Astrocyte (in vitro differentiated cells and primary cell): ENCODE results near the gene LINC00237. TPM values are rescaled to one million over a fixed set of nuclear protein-coding genes. Genes with fewer than 3 reads are reported as not detected.

Experiments
- DNase-seq: peaks from one replicate; pipeline ENCODE4 v3.0.0-alpha.2; 2010; ENCODE audit warnings: low read depth
- FAIRE-seq: peaks from 2 replicates; lab custom pipeline; 2011; peaks lifted over from hg19 to GRCh38; lab: Jason Lieb, UNC
- H2AFZ ChIP-seq: 2 replicates; pipeline ENCODE4 v1.6.0; 2012; ENCODE audit warnings: low read depth, low read length, inconsistent platforms
- H3K27ac ChIP-seq: 2 replicates; pipeline ENCODE4 v1.5.1; 2011; ENCODE audit warnings: low read depth, low read length, inconsistent platforms
- H3K27me3 ChIP-seq: 2 replicates; pipeline ENCODE4 v1.6.0; 2011; ENCODE audit warnings: low read length, inconsistent platforms; ENCODE audit not compliant: insufficient read depth
- H3K36me3 ChIP-seq: 2 replicates; pipeline ENCODE4 v1.5.1; 2011; ENCODE audit warnings: low read length, inconsistent platforms; ENCODE audit not compliant: insufficient read depth
- H3K4me1 ChIP-seq: 2 replicates; pipeline ENCODE4 v1.5.1; 2011; ENCODE audit warnings: low read length, inconsistent platforms; ENCODE audit not compliant: insufficient read depth
- H3K4me2 ChIP-seq: 2 replicates; pipeline ENCODE4 v1.6.0; 2012; ENCODE audit warnings: low read length, inconsistent platforms
- H3K4me3 ChIP-seq: 2 replicates; pipeline ENCODE4 v1.5.1; 2011; ENCODE audit warnings: low read depth, mild to moderate bottlenecking, low read length, inconsistent platforms; ENCODE audit not compliant: insufficient read depth
- H3K79me2 ChIP-seq: 2 replicates; pipeline ENCODE4 v1.6.0; 2012; ENCODE audit warnings: mild to moderate bottlenecking, low read length, inconsistent platforms; ENCODE audit not compliant: insufficient read depth
- H3K9ac ChIP-seq: 2 replicates; pipeline ENCODE4 v1.6.0; 2012; ENCODE audit warnings: mild to moderate bottlenecking, low read length, inconsistent platforms
- H3K9me3 ChIP-seq: 2 replicates; pipeline ENCODE4 v1.5.1; 2012; ENCODE audit warnings: low read depth, mild to moderate bottlenecking, low read length, inconsistent platforms; ENCODE audit not compliant: insufficient read depth
- H4K20me1 ChIP-seq: 2 replicates; pipeline ENCODE4 v1.6.0; 2012; ENCODE audit warnings: low read length, inconsistent platforms; ENCODE audit not compliant: insufficient read depth
- H3K27ac Mint-ChIP-seq: one replicate; pipeline ENCODE4 v1.8.0; 2021; ENCODE audit warnings: mild to moderate bottlenecking, mixed read lengths; ENCODE audit not compliant: unreplicated experiment
- H3K27me3 Mint-ChIP-seq: one replicate; pipeline ENCODE4 v1.8.0; 2021; ENCODE audit warnings: low read depth, mixed read lengths; ENCODE audit not compliant: unreplicated experiment
- H3K36me3 Mint-ChIP-seq: one replicate; pipeline ENCODE4 v1.8.0; 2021; ENCODE audit warnings: low read depth, mixed read lengths; ENCODE audit not compliant: unreplicated experiment
- H3K4me1 Mint-ChIP-seq: one replicate; pipeline ENCODE4 v1.8.0; 2021; ENCODE audit warnings: low read depth, mixed read lengths; ENCODE audit not compliant: unreplicated experiment
- H3K4me3 Mint-ChIP-seq: one replicate; pipeline ENCODE4 v1.8.0; 2021; ENCODE audit warnings: mild to moderate bottlenecking, moderate library complexity, mixed read lengths; ENCODE audit not compliant: unreplicated experiment
- H3K9me3 Mint-ChIP-seq: one replicate; pipeline ENCODE4 v1.8.0; 2021; ENCODE audit warnings: mild to moderate bottlenecking, mixed read lengths; ENCODE audit not compliant: unreplicated experiment
- CTCF ChIP-seq: IDR thresholded peaks from 2 replicates; pipeline ENCODE4 v1.5.1; 2011; ENCODE audit warnings: low read depth, mild to moderate bottlenecking, inconsistent platforms, low read length, moderate library complexity; ENCODE audit not compliant: insufficient read depth
- EZH2 ChIP-seq: IDR thresholded peaks from 2 replicates; pipeline ENCODE4 v1.6.1; 2012; ENCODE audit warnings: mild to moderate bottlenecking, low read length, inconsistent platforms; ENCODE audit not compliant: insufficient read depth
- total RNA-seq: library from RNA; stranded (reverse); gene quantifications from 2 replicates; pipeline ENCODE4 v1.2.1, GENCODE V29; 2021

Gene LINC00237
- total RNA-seq, 1 donor from 2014 or later = not detected

- H3K4me3 ChIP-seq = no peak overlapping the region
- no peaks in the 10 kb centered on the region for H3K36me3 ChIP-seq
- no peaks in the 10 kb centered on the region for H3K27me3 ChIP-seq
- H2AFZ ChIP-seq = no peak overlapping the region
- H3K4me2 ChIP-seq = no peak overlapping the region
- H3K9ac ChIP-seq = no peak overlapping the region
- DNase-seq (no peak), FAIRE-seq (no peak)
- H3K27ac ChIP-seq = no peak overlapping the region
- peaks cover 3% of the 10 kb centered on the region for H3K4me1 ChIP-seq
- Mint-ChIP-seq H3K36me3 (no peaks in the 10 kb centered on the region), H3K27ac (no peak overlapping the region), H3K9me3 (no peaks in the 10 kb centered on the region), H3K27me3 (peaks cover under 1% of the 10 kb centered on the region), H3K4me3 (no peak overlapping the region), H3K4me1 (peaks cover 12% of the 10 kb centered on the region)
- H3K79me2 ChIP-seq = peaks cover 5% of the 10 kb centered on the region
- no peaks in the 10 kb centered on the region for H4K20me1 ChIP-seq
- H3K9me3 ChIP-seq = no peaks in the 10 kb centered on the region
- no peak for TF ChIP-seq CTCF
- no peak for TF ChIP-seq EZH2
Measured at GRCh38 chr20:21124190-21124589, 18.0 kb upstream of the LINC00237 start.

GRCh38 chr20:21118782-21119181 lies 12.6 kb upstream of the LINC00237 start:
- Histone ChIP-seq H3K27ac (no peak overlapping the region), H3K4me1 (no peaks in the 10 kb centered on the region), H3K27me3 (peaks cover 4% of the 10 kb centered on the region), H3K9ac (no peak overlapping the region), H3K36me3 (no peaks in the 10 kb centered on the region), H3K79me2 (no peaks in the 10 kb centered on the region), H3K4me3 (no peak overlapping the region), H2AFZ (no peak overlapping the region), H3K4me2 (no peak overlapping the region), H4K20me1 (no peaks in the 10 kb centered on the region), H3K9me3 (no peaks in the 10 kb centered on the region)
- no peaks in the 10 kb centered on the region for H3K4me1 Mint-ChIP-seq
- H3K9me3 Mint-ChIP-seq = no peaks in the 10 kb centered on the region
- no peaks in the 10 kb centered on the region for H3K36me3 Mint-ChIP-seq
- no peak for DNase-seq
- TF ChIP-seq CTCF = no peak
- no peak overlapping the region for H3K27ac Mint-ChIP-seq
- no peak overlapping the region for H3K4me3 Mint-ChIP-seq
- H3K27me3 Mint-ChIP-seq = peaks cover 7% of the 10 kb centered on the region
- FAIRE-seq = no peak

GRCh38 chr20:21118138-21118537 lies 12.0 kb upstream of the LINC00237 start:
- H3K79me2 ChIP-seq = no peaks in the 10 kb centered on the region
- Mint-ChIP-seq H3K9me3 (no peaks in the 10 kb centered on the region), H3K27me3 (peaks cover 12% of the 10 kb centered on the region), H3K4me1 (no peaks in the 10 kb centered on the region), H3K36me3 (no peaks in the 10 kb centered on the region), H3K4me3 (no peak overlapping the region), H3K27ac (no peak overlapping the region)
- H3K9ac ChIP-seq = no peak overlapping the region
- no peaks in the 10 kb centered on the region for H3K4me1 ChIP-seq
- FAIRE-seq (no peak), DNase-seq (no peak)
- H4K20me1 ChIP-seq = no peaks in the 10 kb centered on the region
- H3K4me3 ChIP-seq = no peak overlapping the region
- H3K9me3 ChIP-seq = no peaks in the 10 kb centered on the region
- TF ChIP-seq CTCF (no peak), EZH2 (no peak)
- H3K36me3 ChIP-seq = no peaks in the 10 kb centered on the region
- H2AFZ ChIP-seq = no peak overlapping the region
- no peak overlapping the region for H3K27ac ChIP-seq
- no peak overlapping the region for H3K4me2 ChIP-seq
- H3K27me3 ChIP-seq = peaks cover 4% of the 10 kb centered on the region
